Mucosa of rectum (tissue), 2 donors: Measurements from ENCODE around the gene HOXB5.

Source experiments
- H3K27ac ChIP-seq, 2 donors: one replicate each; pipeline ENCODE4 v1.7.0; 2013; ENCODE audit warnings: inconsistent platforms in 2 of 2, low read depth in 2 of 2, low read length in 2 of 2
- H3K27me3 ChIP-seq, 2 donors: one replicate each; pipeline ENCODE4 v1.7.0; 2013; ENCODE audit warnings: low read length in 2 of 2; ENCODE audit not compliant: control insufficient read depth in 2 of 2, insufficient read depth in 2 of 2
- H3K36me3 ChIP-seq, 2 donors: one replicate each; pipeline ENCODE4 v1.7.0; 2013; ENCODE audit warnings: low read length in 2 of 2; ENCODE audit not compliant: control insufficient read depth in 2 of 2, insufficient read depth in 2 of 2
- H3K4me1 ChIP-seq, 2 donors: one replicate each; pipeline ENCODE4 v1.7.0; 2013; ENCODE audit warnings: low read length in 2 of 2, mild to moderate bottlenecking in 1 of 2; ENCODE audit not compliant: control insufficient read depth in 2 of 2, insufficient read depth in 2 of 2
- H3K4me3 ChIP-seq, 2 donors: one replicate each; pipeline ENCODE4 v1.7.0; 2013; ENCODE audit warnings: low read length in 2 of 2
- H3K9ac ChIP-seq, 2 donors: one replicate each; pipeline ENCODE4 v1.7.0; 2013; ENCODE audit warnings: low read length in 2 of 2, low read depth in 1 of 2, mild to moderate bottlenecking in 1 of 2
- H3K9me3 ChIP-seq, 2 donors: one replicate each; pipeline ENCODE4 v1.7.0; 2013; ENCODE audit warnings: low read length in 2 of 2; ENCODE audit not compliant: control insufficient read depth in 2 of 2
- donor health status: healthy.
- donor health status: Normal muscosa, but diverticular disease.

Gene HOXB5

DNA sequence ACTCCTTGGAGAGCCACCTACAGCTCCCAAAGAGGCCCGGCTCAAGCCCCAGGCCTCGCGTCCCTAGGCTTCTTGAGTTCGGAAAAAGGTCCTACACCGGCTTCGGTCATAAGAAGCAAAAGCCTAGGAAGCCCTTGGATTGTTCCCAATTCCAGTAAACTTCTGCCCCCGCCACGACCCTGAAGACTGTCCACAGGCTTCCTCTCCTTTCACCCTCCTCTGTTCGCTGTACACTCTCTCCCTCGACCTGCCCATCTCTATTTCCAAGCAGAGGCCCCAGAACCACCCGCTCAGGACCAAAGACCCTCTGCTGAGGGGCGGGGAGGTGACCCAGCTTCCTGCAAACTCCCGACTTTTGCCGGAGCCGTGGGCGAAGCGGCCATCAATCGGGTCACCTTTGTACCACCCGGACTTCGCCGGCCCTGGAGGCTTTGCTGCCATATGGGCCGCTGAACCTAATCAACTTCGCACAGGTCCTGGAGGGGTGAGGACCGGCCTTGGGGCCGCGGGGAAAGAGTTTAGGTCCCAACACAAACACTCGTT lies 51.4 kb downstream of the HOXB5 start:
- Histone ChIP-seq H3K4me3 (peak overlapping the region; percentile 53 to 80), H3K27ac (peak overlapping the region; percentile 82 to 87), H3K9me3 (no peaks in the 10 kb centered on the region), H3K36me3 (no peaks in the 10 kb centered on the region), H3K4me1 (peaks cover 12% of the 10 kb centered on the region in 2 donors), H3K27me3 (peaks cover 0 to 3% of the 10 kb centered on the region in 2 donors), H3K9ac (peak overlapping the region; percentile 69 to 74)

DNA sequence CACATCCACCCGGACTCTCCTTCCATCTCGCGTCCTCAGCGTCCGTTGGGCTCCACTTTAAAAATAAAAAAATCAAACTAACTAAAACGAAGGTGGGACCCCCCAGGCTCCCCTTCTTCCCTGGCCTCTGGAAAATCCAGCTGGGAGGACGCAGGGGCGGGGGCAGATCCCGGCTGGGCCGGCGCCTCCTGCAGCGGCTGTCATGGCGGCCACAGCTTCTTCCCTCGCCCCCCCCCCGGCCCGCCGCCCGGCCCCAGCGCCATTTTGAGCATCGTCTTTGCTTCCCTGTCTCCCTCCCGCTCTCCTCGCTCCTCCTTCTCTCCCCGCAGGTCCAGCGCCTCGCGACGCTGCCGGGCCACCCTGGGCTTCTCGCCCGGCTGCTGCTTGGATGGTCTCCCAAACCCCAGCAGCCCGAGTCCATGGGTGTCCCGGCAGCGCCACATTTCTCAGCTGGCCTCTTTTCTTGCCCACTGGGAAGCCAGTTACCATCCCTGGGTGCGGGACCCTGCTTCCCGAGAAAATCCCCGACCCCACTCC lies 51.9 kb downstream of the HOXB5 start:
- Histone ChIP-seq H3K4me1 (peaks cover 9 to 12% of the 10 kb centered on the region in 2 donors), H3K4me3 (peak overlapping the region; percentile 53 to 80), H3K27ac (peak overlapping the region; percentile 82 to 87), H3K9me3 (no peaks in the 10 kb centered on the region), H3K9ac (peak overlapping the region; percentile 69 to 74), H3K36me3 (no peaks in the 10 kb centered on the region), H3K27me3 (peaks cover 0 to 3% of the 10 kb centered on the region in 2 donors)
